Anterior cingulate cortex (tissue), 58 donors: ENCODE results near the gene CC2D1A.
"Not testable (repeated sequence)": the region's sequence is repeated elsewhere in the genome, so short reads cannot be mapped to it uniquely, and the experiment has no call there.

ENCODE experiments used
- DNase-seq, 58 donors: peaks; one replicate each; lab custom pipeline; 2025; lab: John Stamatoyannopoulos, UW

Gene CC2D1A

GRCh38 chr19:13973479-13973878 is 67.5 kb downstream of the CC2D1A start:
- not testable (repeated sequence) for DNase-seq

- no peak for DNase-seq
Observed at GRCh38 chr19:13974073-13974472, 68.1 kb downstream of the CC2D1A start.

- DNase-seq: no peak
Observed at GRCh38 chr19:13975870-13976269, 69.9 kb downstream of the CC2D1A start.

- no peak for DNase-seq
Observed at GRCh38 chr19:13976446-13976845, 70.4 kb downstream of the CC2D1A start.

GRCh38 chr19:13977803-13978202 is 71.8 kb downstream of the CC2D1A start:
- DNase-seq: no peak

- peak in 37 of 58 donors; percentile 10 to 60 (median 31) for DNase-seq
Observed at GRCh38 chr19:13978351-13979243, 72.6 kb downstream of the CC2D1A start.

- peak in 1 of 58 donors; percentile 14 for DNase-seq
Observed at GRCh38 chr19:13979244-13979615, 73.2 kb downstream of the CC2D1A start.

GRCh38 chr19:13979686-13980085 is 73.7 kb downstream of the CC2D1A start:
- no peak for DNase-seq

GRCh38 chr19:13980340-13980739 is 74.3 kb downstream of the CC2D1A start:
- DNase-seq: no peak
